ENCODE measurements around the gene AP4B1.

GRCh38 chr1:113856401-113856790, 48.2 kb downstream of the AP4B1 start:
- TF ChIP-seq CTCF (IDR thresholded peaks at IDR 0.05) (no peak), POLR2A (IDR thresholded peaks at IDR 0.05) (no peak)

Measured in right lobe of liver (tissue), 4 donors.